Sigmoid colon (tissue), 4 donors: ENCODE data around the gene CABLES1.

ENCODE experiments used
- EP300 ChIP-seq, 4 donors: sonication (generic); formaldehyde crosslinking; IDR thresholded peaks; one replicate each; pipeline ENCODE4 v1.6.1; 2017; ENCODE audit warnings: antibody characterized with exemption in 4 of 4
- POLR2A ChIP-seq, 2 donors: fragments of 450-650 bp; IDR thresholded peaks; one replicate each; pipeline ENCODE4 v1.6.1; 2016; ENCODE audit warnings: antibody characterized with exemption in 2 of 2, mild to moderate bottlenecking in 2 of 2, moderate library complexity in 2 of 2
- TF ChIP-seq, protein P1 (sequence below), 4 experiments: fragments of 450-650 bp in 3 of 4; fragments of 200-600 bp in 1 of 4; IDR thresholded peaks; one replicate each; pipeline ENCODE4 v1.5.1; 2016 to 2019; ENCODE audit warnings: antibody characterized with exemption in 4 of 4, mild to moderate bottlenecking in 3 of 4, moderate library complexity in 2 of 4

DNA sequence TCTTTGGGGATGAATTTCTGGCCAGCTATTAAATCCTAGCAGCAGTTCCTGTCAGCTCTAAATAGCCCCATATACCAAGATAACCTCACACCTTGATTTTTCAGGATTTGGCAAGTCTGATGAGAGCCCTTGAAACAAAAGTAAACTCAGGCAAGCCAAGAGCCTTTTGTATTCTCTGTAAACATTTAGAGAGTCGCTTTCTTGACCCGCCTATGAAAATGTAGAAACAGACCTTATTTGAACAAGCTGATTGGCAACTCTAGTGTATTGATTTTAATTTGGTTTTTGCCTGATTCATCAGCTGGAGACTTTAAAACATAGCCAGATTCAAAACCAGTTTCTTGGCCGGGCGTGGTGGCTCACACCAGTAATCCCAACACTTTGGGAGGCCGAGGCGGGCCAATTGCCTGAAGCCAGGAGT lies 43.4 kb downstream of the CABLES1 start:
- TF ChIP-seq, protein P1, sequence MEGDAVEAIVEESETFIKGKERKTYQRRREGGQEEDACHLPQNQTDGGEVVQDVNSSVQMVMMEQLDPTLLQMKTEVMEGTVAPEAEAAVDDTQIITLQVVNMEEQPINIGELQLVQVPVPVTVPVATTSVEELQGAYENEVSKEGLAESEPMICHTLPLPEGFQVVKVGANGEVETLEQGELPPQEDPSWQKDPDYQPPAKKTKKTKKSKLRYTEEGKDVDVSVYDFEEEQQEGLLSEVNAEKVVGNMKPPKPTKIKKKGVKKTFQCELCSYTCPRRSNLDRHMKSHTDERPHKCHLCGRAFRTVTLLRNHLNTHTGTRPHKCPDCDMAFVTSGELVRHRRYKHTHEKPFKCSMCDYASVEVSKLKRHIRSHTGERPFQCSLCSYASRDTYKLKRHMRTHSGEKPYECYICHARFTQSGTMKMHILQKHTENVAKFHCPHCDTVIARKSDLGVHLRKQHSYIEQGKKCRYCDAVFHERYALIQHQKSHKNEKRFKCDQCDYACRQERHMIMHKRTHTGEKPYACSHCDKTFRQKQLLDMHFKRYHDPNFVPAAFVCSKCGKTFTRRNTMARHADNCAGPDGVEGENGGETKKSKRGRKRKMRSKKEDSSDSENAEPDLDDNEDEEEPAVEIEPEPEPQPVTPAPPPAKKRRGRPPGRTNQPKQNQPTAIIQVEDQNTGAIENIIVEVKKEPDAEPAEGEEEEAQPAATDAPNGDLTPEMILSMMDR (IDR thresholded peaks at IDR 0.05), result no peak
- TF ChIP-seq POLR2A (IDR thresholded peaks at IDR 0.05) (no peak), EP300 (IDR thresholded peaks at IDR 0.05) (no peak)
